ENCODE results near the gene PLEKHA7.

GRCh38 chr11:17005646-17006045 lies 8.6 kb downstream of the PLEKHA7 start:
- TF ChIP-seq, protein P1, sequence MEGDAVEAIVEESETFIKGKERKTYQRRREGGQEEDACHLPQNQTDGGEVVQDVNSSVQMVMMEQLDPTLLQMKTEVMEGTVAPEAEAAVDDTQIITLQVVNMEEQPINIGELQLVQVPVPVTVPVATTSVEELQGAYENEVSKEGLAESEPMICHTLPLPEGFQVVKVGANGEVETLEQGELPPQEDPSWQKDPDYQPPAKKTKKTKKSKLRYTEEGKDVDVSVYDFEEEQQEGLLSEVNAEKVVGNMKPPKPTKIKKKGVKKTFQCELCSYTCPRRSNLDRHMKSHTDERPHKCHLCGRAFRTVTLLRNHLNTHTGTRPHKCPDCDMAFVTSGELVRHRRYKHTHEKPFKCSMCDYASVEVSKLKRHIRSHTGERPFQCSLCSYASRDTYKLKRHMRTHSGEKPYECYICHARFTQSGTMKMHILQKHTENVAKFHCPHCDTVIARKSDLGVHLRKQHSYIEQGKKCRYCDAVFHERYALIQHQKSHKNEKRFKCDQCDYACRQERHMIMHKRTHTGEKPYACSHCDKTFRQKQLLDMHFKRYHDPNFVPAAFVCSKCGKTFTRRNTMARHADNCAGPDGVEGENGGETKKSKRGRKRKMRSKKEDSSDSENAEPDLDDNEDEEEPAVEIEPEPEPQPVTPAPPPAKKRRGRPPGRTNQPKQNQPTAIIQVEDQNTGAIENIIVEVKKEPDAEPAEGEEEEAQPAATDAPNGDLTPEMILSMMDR (IDR thresholded peaks at IDR 0.05; ENCODE audit: low read depth, low read length, poor library complexity, severe bottlenecking) = no peak
- no peak for TF ChIP-seq EZH2phosphoT487 (IDR thresholded peaks at IDR 0.05; ENCODE audit: borderline replicate concordance, low read length)

Data from DOHH2 (cell line).